ENCODE measurements around the gene TMEM119.

The TMEM119 gene

GRCh38 chr12:108589028-108589839 lies 8.7 kb downstream of the TMEM119 start:
- Histone ChIP-seq H3K4me3 (no peak overlapping the region), H3K27me3 (no peaks in the 10 kb centered on the region), H3K4me1 (peaks cover 8 to 13% (median 12%) of the 10 kb centered on the region in 10 experiments), H3K9me3 (replicated peaks in 1 of 11) (no peaks in the 10 kb centered on the region), H3K9ac (peak overlapping the region in 4 of 11 experiments; percentile 15 to 37 (median 20); a peak in 3 of 22 replicates), H3K27ac (no peak overlapping the region), H4K20me1 (no peaks in the 10 kb centered on the region; a peak in 1 of 22 replicates), H3K36me3 (no peaks in the 10 kb centered on the region), H3K4me2 (peak overlapping the region; percentile 24 to 63 (median 51); a peak in 19 of 22 replicates)
- no peak for TF ChIP-seq Cebpa-rat (IDR thresholded peaks at IDR 0.05)

DNA sequence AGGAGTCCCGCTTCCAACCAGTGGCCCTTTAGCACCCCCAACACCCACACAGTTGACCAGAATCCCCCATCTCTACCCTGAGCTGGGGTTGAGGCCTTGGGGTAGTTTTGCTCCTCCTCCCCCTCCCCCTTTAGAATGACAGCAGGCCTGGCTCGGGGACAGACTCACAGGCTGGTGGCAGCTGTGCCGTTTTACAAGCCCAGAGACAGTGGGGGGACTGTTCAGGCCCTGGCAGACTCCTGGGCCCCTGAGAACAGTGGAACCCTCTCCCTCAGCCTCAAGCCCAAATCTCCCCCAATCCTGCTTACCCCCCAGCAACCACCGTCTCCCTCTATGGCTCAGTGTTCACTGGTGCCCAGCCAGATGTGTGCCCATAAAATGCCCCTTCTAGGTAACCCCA lies 10.1 kb downstream of the TMEM119 start:
- Histone ChIP-seq H3K27ac (no peak overlapping the region), H3K4me2 (no peak overlapping the region), H4K20me1 (no peaks in the 10 kb centered on the region; a peak in 1 of 22 replicates), H3K9me3 (replicated peaks in 1 of 11) (no peaks in the 10 kb centered on the region), H3K9ac (no peak overlapping the region), H3K27me3 (no peaks in the 10 kb centered on the region), H3K4me3 (no peak overlapping the region), H3K4me1 (peaks cover 22 to 27% (median 26%) of the 10 kb centered on the region in 10 experiments), H3K36me3 (no peaks in the 10 kb centered on the region)
- no peak for TF ChIP-seq Cebpa-rat (IDR thresholded peaks at IDR 0.05)

DNA sequence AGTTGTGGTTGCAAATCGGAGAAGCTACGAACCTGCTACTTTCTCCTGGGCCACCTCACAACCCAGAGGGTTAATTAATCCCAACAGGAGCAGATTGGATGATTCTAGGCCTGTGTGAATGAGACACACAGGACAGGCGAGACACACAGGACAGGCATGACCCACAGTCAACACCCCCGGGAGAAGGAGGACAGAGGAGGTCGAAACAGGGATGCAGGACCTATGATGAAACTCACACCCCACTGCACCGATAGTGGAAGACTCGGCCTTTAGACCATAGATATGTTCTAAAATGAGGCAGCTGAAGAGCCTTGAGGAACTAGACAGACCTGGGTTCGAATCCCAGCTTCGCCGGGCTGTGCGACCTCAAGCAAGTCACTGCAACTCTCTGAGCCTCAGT lies 11.6 kb downstream of the TMEM119 start:
- no peak overlapping the region for H3K9ac ChIP-seq
- H3K9me3 ChIP-seq (replicated peaks in 1 of 11): no peaks in the 10 kb centered on the region
- H3K27ac ChIP-seq: no peak overlapping the region
- no peak for TF ChIP-seq Cebpa-rat (IDR thresholded peaks at IDR 0.05)
- H4K20me1 ChIP-seq: no peaks in the 10 kb centered on the region; a peak in 1 of 22 replicates
- H3K27me3 ChIP-seq: no peaks in the 10 kb centered on the region
- H3K4me1 ChIP-seq: peaks cover 28 to 35% (median 33%) of the 10 kb centered on the region in 10 experiments
- no peaks in the 10 kb centered on the region for H3K36me3 ChIP-seq
- no peak overlapping the region for H3K4me2 ChIP-seq
- H3K4me3 ChIP-seq: no peak overlapping the region

- Histone ChIP-seq H4K20me1 (no peaks in the 10 kb centered on the region; a peak in 1 of 22 replicates), H3K4me2 (no peak overlapping the region), H3K9ac (no peak overlapping the region), H3K36me3 (no peaks in the 10 kb centered on the region), H3K27me3 (no peaks in the 10 kb centered on the region), H3K9me3 (replicated peaks in 1 of 11) (no peaks in the 10 kb centered on the region), H3K4me1 (peaks cover 28 to 35% (median 33%) of the 10 kb centered on the region in 10 experiments), H3K4me3 (no peak overlapping the region), H3K27ac (no peak overlapping the region)
- TF ChIP-seq Cebpa-rat (IDR thresholded peaks at IDR 0.05): no peak
Observed at GRCh38 chr12:108585864-108586263, 12.0 kb downstream of the TMEM119 start.

DNA sequence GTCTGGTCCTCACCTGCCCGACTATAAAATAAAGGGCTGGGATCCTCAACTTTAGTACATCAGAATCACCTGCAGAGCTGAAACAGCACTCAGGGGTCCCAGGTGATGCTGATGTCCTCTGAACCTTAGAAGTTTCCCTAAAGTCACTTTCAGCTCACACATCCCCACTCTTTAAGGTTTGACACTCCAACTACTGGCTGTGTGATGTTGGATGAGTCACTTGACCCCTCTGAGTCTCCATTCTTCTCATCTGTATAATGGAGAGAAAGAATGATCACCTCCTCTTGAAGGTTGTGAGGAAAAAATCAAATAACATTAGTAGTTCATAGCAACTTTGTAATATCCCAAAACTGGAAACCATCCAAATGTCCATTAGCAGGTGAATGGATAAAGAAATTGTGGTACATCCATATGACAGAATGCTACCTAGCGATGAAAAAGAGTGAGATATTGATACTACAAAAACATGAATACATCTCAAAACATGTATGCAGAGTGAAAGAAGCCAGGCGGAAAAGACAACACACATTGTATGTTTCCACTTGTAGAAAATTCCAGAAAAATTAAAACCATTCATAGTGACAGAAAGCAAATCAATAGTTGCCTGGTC lies 13.3 kb downstream of the TMEM119 start:
- H3K27me3 ChIP-seq: no peaks in the 10 kb centered on the region
- no peak overlapping the region for H3K9ac ChIP-seq
- no peaks in the 10 kb centered on the region for H3K9me3 ChIP-seq (replicated peaks in 1 of 11)
- no peak for TF ChIP-seq Cebpa-rat (IDR thresholded peaks at IDR 0.05)
- no peak overlapping the region for H3K27ac ChIP-seq
- H3K4me2 ChIP-seq: peak overlapping the region in 7 of 11 experiments; percentile 42 to 77 (median 68); a peak in 10 of 22 replicates
- H4K20me1 ChIP-seq: no peaks in the 10 kb centered on the region
- H3K36me3 ChIP-seq: no peaks in the 10 kb centered on the region
- H3K4me3 ChIP-seq: no peak overlapping the region
- peaks cover 37 to 45% (median 42%) of the 10 kb centered on the region in 10 experiments for H3K4me1 ChIP-seq

GRCh38 chr12:108583991-108584390 lies 13.9 kb downstream of the TMEM119 start:
- H3K4me1 ChIP-seq: peaks cover 37 to 45% (median 42%) of the 10 kb centered on the region in 10 experiments
- no peak for TF ChIP-seq Cebpa-rat (IDR thresholded peaks at IDR 0.05)
- H3K36me3 ChIP-seq: no peaks in the 10 kb centered on the region
- H3K4me3 ChIP-seq: no peak overlapping the region
- no peak overlapping the region for H3K27ac ChIP-seq
- peak overlapping the region; percentile 42 to 79 (median 68); a peak in 21 of 22 replicates for H3K4me2 ChIP-seq
- H3K27me3 ChIP-seq: no peaks in the 10 kb centered on the region
- H3K9me3 ChIP-seq (replicated peaks in 1 of 11): no peaks in the 10 kb centered on the region; a peak in 1 of 22 replicates
- no peaks in the 10 kb centered on the region for H4K20me1 ChIP-seq
- H3K9ac ChIP-seq: peak overlapping the region in 2 of 11 experiments; percentile 30 to 31; a peak in 3 of 22 replicates

- Histone ChIP-seq H3K27me3 (no peaks in the 10 kb centered on the region), H4K20me1 (no peaks in the 10 kb centered on the region), H3K9me3 (replicated peaks in 1 of 11) (no peaks in the 10 kb centered on the region; a peak in 1 of 22 replicates), H3K4me3 (no peak overlapping the region), H3K4me2 (peak overlapping the region; percentile 42 to 79 (median 68)), H3K36me3 (no peaks in the 10 kb centered on the region), H3K27ac (no peak overlapping the region), H3K4me1 (peaks cover 35 to 48% (median 42%) of the 10 kb centered on the region in 10 experiments), H3K9ac (peak overlapping the region in 1 of 11 experiments; percentile 32; a peak in 1 of 22 replicates)
- TF ChIP-seq Cebpa-rat (IDR thresholded peaks at IDR 0.05): no peak
Observed at GRCh38 chr12:108582978-108583770, 14.7 kb downstream of the TMEM119 start.

DNA sequence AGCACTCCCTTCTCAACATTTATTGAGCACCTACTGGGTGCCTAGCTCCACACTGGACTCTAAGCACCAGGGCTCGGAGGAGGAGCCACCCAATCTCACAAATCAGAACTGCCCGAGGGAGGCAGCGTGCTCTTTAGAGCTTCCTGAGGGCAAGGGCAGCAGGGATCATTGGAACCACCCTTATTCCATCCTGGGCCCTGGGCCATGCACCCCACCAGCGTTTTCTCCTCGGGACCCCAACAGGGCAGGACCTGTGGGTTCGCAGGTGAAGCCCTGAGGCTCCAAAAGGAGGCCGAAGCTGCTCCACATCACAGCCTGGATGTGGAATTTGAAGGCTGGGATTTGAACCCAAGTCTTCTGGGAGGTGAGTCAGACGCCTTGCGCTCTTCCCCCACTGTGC lies 15.4 kb downstream of the TMEM119 start:
- Histone ChIP-seq H4K20me1 (no peaks in the 10 kb centered on the region), H3K9ac (no peak overlapping the region), H3K9me3 (replicated peaks in 1 of 11) (no peaks in the 10 kb centered on the region; a peak in 1 of 22 replicates), H3K4me2 (peak overlapping the region; percentile 42 to 79 (median 68)), H3K4me3 (no peak overlapping the region), H3K4me1 (peaks cover 35 to 52% (median 43%) of the 10 kb centered on the region in 10 experiments), H3K27me3 (no peaks in the 10 kb centered on the region), H3K36me3 (no peaks in the 10 kb centered on the region), H3K27ac (no peak overlapping the region; a peak in 1 of 22 replicates)
- TF ChIP-seq Cebpa-rat (IDR thresholded peaks at IDR 0.05): no peak

Data from BLaER1 treated with 17β-estradiol and CSF1 and Interleukin-3, amounts not matched to agents 10 nM and 100 nM (cell line).